ENCODE results near the gene ANTXR1. TPM values are rescaled to one million over a fixed set of nuclear protein-coding genes. Genes with fewer than 3 reads are reported as not detected.

ANTXR1 gene
- total RNA-seq, 2 donors from 2014 or later, result not detected

GRCh38 chr2:69272803-69273471, 260.0 kb downstream of the ANTXR1 start:
- no peak overlapping the region for H3K27ac Mint-ChIP-seq
- no peak overlapping the region for H3K4me3 Mint-ChIP-seq
- H3K27me3 Mint-ChIP-seq, result peaks cover 78% of the 10 kb centered on the region
- peaks cover 5% of the 10 kb centered on the region for H3K36me3 Mint-ChIP-seq (ENCODE audit: low read depth)
- no peaks in the 10 kb centered on the region for H3K4me1 Mint-ChIP-seq
- ATAC-seq, result no peak
- H3K9me3 ChIP-seq (ENCODE audit: control insufficient read depth, low read length, poor library complexity, severe bottlenecking), result no peaks in the 10 kb centered on the region
- DNase-seq, result no peak

GRCh38 chr2:69275490-69275889, 262.5 kb downstream of the ANTXR1 start:
- DNase-seq (no peak), ATAC-seq (no peak)
- no peak overlapping the region for H3K4me3 Mint-ChIP-seq
- no peaks in the 10 kb centered on the region for H3K9me3 ChIP-seq (ENCODE audit: control insufficient read depth, low read length, poor library complexity, severe bottlenecking)
- H3K4me1 Mint-ChIP-seq, result no peaks in the 10 kb centered on the region
- peaks cover 72% of the 10 kb centered on the region for H3K27me3 Mint-ChIP-seq
- peaks cover 5% of the 10 kb centered on the region for H3K36me3 Mint-ChIP-seq (ENCODE audit: low read depth)
- H3K27ac Mint-ChIP-seq, result no peak overlapping the region

GRCh38 chr2:69278366-69278765, 265.4 kb downstream of the ANTXR1 start:
- no peak overlapping the region for H3K27ac Mint-ChIP-seq
- H3K9me3 ChIP-seq (ENCODE audit: control insufficient read depth, low read length, poor library complexity, severe bottlenecking), result no peaks in the 10 kb centered on the region
- no peak for ATAC-seq
- H3K36me3 Mint-ChIP-seq (ENCODE audit: low read depth), result peaks cover 5% of the 10 kb centered on the region
- peaks cover 55% of the 10 kb centered on the region for H3K27me3 Mint-ChIP-seq
- no peak overlapping the region for H3K4me3 Mint-ChIP-seq
- no peaks in the 10 kb centered on the region for H3K4me1 Mint-ChIP-seq
- no peak for DNase-seq

- Mint-ChIP-seq H3K4me3 (no peak overlapping the region), H3K27ac (no peak overlapping the region), H3K27me3 (peaks cover 48% of the 10 kb centered on the region), H3K4me1 (no peaks in the 10 kb centered on the region), H3K36me3 (ENCODE audit: low read depth) (peaks cover 5% of the 10 kb centered on the region)
- H3K9me3 ChIP-seq (ENCODE audit: control insufficient read depth, low read length, poor library complexity, severe bottlenecking), result no peaks in the 10 kb centered on the region
- no peak for DNase-seq
- ATAC-seq, result no peak
These were observed 266.2 kb downstream of the ANTXR1 start for GRCh38 chr2:69279211-69279610.

- H3K9me3 ChIP-seq (ENCODE audit: control insufficient read depth, low read length, poor library complexity, severe bottlenecking), result no peaks in the 10 kb centered on the region
- Mint-ChIP-seq H3K27me3 (peaks cover 40% of the 10 kb centered on the region), H3K27ac (no peak overlapping the region), H3K4me3 (no peak overlapping the region), H3K36me3 (ENCODE audit: low read depth) (peaks cover 3% of the 10 kb centered on the region), H3K4me1 (no peaks in the 10 kb centered on the region)
- DNase-seq (no peak), ATAC-seq (no peak)
These were observed 267.1 kb downstream of the ANTXR1 start for GRCh38 chr2:69279931-69280681.

GRCh38 chr2:69280796-69281412, 267.9 kb downstream of the ANTXR1 start:
- Mint-ChIP-seq H3K27me3 (peaks cover 32% of the 10 kb centered on the region), H3K36me3 (ENCODE audit: low read depth) (peaks cover 3% of the 10 kb centered on the region), H3K27ac (no peak overlapping the region), H3K4me1 (no peaks in the 10 kb centered on the region), H3K4me3 (no peak overlapping the region)
- DNase-seq (no peak), ATAC-seq (no peak)
- no peaks in the 10 kb centered on the region for H3K9me3 ChIP-seq (ENCODE audit: control insufficient read depth, low read length, poor library complexity, severe bottlenecking)

DNA sequence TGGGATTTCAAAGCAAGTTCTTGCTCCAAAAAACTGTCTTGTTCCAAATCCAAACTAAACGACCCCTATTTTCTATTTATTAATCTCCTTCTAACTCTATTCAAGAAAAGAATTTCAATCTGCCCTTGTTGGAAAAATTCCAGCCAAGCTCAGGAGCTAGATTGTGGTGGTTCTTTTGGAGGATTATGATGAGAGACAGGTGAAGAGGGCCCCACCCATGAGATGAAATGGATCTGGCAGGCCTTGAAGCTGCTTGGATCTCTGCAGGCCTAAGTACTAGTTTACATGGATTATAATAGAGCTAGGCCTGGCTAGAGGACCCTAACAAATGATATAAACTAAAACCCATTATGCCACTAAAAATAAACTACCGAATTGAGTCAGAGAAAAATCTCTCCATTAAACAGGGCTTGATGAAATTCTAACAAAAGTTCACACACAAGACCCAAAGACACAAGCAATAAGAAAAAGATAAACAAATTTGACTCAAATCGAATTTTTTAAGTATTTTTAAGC, 272.5 kb downstream of the ANTXR1 start:
- Mint-ChIP-seq H3K36me3 (ENCODE audit: low read depth) (no peaks in the 10 kb centered on the region), H3K27me3 (peaks cover 12% of the 10 kb centered on the region), H3K4me1 (no peaks in the 10 kb centered on the region), H3K4me3 (no peak overlapping the region), H3K27ac (no peak overlapping the region)
- no peak for ATAC-seq
- DNase-seq, result no peak
- H3K9me3 ChIP-seq (ENCODE audit: control insufficient read depth, low read length, poor library complexity, severe bottlenecking), result no peaks in the 10 kb centered on the region

GRCh38 chr2:69287544-69287943, 274.6 kb downstream of the ANTXR1 start:
- H3K4me1 Mint-ChIP-seq, result no peaks in the 10 kb centered on the region
- no peaks in the 10 kb centered on the region for H3K36me3 Mint-ChIP-seq (ENCODE audit: low read depth)
- ATAC-seq (no peak), DNase-seq (no peak)
- no peak overlapping the region for H3K27ac Mint-ChIP-seq
- H3K27me3 Mint-ChIP-seq, result peaks cover 20% of the 10 kb centered on the region
- no peaks in the 10 kb centered on the region for H3K9me3 ChIP-seq (ENCODE audit: control insufficient read depth, low read length, poor library complexity, severe bottlenecking)
- no peak overlapping the region for H3K4me3 Mint-ChIP-seq

GRCh38 chr2:69288429-69288828, 275.4 kb downstream of the ANTXR1 start:
- Mint-ChIP-seq H3K27ac (no peak overlapping the region), H3K4me1 (no peaks in the 10 kb centered on the region), H3K27me3 (peaks cover 25% of the 10 kb centered on the region), H3K36me3 (ENCODE audit: low read depth) (no peaks in the 10 kb centered on the region), H3K4me3 (no peak overlapping the region)
- DNase-seq, result no peak
- no peak for ATAC-seq
- no peaks in the 10 kb centered on the region for H3K9me3 ChIP-seq (ENCODE audit: control insufficient read depth, low read length, poor library complexity, severe bottlenecking)

GRCh38 chr2:69291004-69291650, 278.1 kb downstream of the ANTXR1 start:
- H3K4me3 Mint-ChIP-seq, result no peak overlapping the region
- ATAC-seq (no peak), DNase-seq (no peak)
- peaks cover 3% of the 10 kb centered on the region for H3K36me3 Mint-ChIP-seq (ENCODE audit: low read depth)
- no peaks in the 10 kb centered on the region for H3K9me3 ChIP-seq (ENCODE audit: control insufficient read depth, low read length, poor library complexity, severe bottlenecking)
- H3K27ac Mint-ChIP-seq, result no peak overlapping the region
- peaks cover 32% of the 10 kb centered on the region for H3K27me3 Mint-ChIP-seq
- H3K4me1 Mint-ChIP-seq, result no peaks in the 10 kb centered on the region

DNA sequence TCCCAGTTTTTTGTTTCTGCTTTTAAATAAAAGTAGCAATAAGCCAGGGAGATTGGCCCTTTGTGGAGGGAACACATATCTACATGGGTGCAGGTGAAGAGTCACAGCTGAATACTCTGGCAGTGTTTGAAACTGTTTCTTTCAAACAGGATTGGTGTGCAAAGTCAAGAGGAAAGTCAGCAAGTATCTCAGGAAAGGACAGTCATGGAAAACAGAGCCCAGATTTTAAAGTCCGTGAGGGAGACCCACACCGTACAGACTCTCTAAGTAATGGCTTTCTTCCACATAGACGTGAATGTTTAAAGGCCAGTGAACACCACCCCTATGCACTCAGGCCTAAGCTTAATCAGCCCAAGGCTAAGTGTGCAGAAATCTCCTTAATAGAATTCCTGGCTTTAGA, 278.7 kb downstream of the ANTXR1 start:
- Mint-ChIP-seq H3K27me3 (peaks cover 36% of the 10 kb centered on the region), H3K4me3 (no peak overlapping the region), H3K27ac (no peak overlapping the region), H3K4me1 (no peaks in the 10 kb centered on the region), H3K36me3 (ENCODE audit: low read depth) (peaks cover 3% of the 10 kb centered on the region)
- no peaks in the 10 kb centered on the region for H3K9me3 ChIP-seq (ENCODE audit: control insufficient read depth, low read length, poor library complexity, severe bottlenecking)
- ATAC-seq (no peak), DNase-seq (no peak)

GRCh38 chr2:69292256-69292655, 279.3 kb downstream of the ANTXR1 start:
- Mint-ChIP-seq H3K27ac (no peak overlapping the region), H3K4me1 (no peaks in the 10 kb centered on the region), H3K36me3 (ENCODE audit: low read depth) (peaks cover 3% of the 10 kb centered on the region), H3K4me3 (no peak overlapping the region), H3K27me3 (peaks cover 41% of the 10 kb centered on the region)
- DNase-seq, result no peak
- H3K9me3 ChIP-seq (ENCODE audit: control insufficient read depth, low read length, poor library complexity, severe bottlenecking), result no peaks in the 10 kb centered on the region
- ATAC-seq, result no peak

- no peak overlapping the region for H3K4me3 Mint-ChIP-seq
- no peak overlapping the region for H3K27ac Mint-ChIP-seq
- no peaks in the 10 kb centered on the region for H3K9me3 ChIP-seq (ENCODE audit: control insufficient read depth, low read length, poor library complexity, severe bottlenecking)
- peaks cover 3% of the 10 kb centered on the region for H3K36me3 Mint-ChIP-seq (ENCODE audit: low read depth)
- ATAC-seq, result no peak
- DNase-seq, result no peak
- H3K27me3 Mint-ChIP-seq, result peaks cover 44% of the 10 kb centered on the region
- H3K4me1 Mint-ChIP-seq, result no peaks in the 10 kb centered on the region
These were observed 283.4 kb downstream of the ANTXR1 start for GRCh38 chr2:69296421-69296820.

Measured in T-helper 17 cell (primary cell).